Endothelial cell of umbilical vein (primary cell): ENCODE measurements around the gene LAMP5. TPM values are rescaled to one million over a fixed set of nuclear protein-coding genes. Genes with fewer than 3 reads are reported as not detected.

Experiments used
- BruUV-seq: library from RNA; stranded (reverse); fragments of 400-500 nt; replicated peaks from 2 replicates; lab custom pipeline; 2021; lab: Mats Ljungman, UMichigan
- CTCF ChIA-PET: fragments of 300-600, 350-600 bp; sonication (Branson Sonifier 250); formaldehyde crosslinking; loops from one replicate; lab custom pipeline; 2021; ENCODE audit warnings: antibody characterized with exemption, inconsistent platforms; lab: Charles Lee
- POLR2A ChIA-PET: fragments of 300-600, 350-600 bp; sonication (Branson Sonifier 250); formaldehyde crosslinking; loops from one replicate; lab custom pipeline; 2021; ENCODE audit warnings: antibody characterized with exemption, inconsistent platforms; lab: Charles Lee
- DNase-seq: peaks from one replicate; pipeline ENCODE4 v3.0.0-alpha.2; 2011; ENCODE audit warnings: low read depth, low spot score
- FAIRE-seq: peaks from 2 replicates; lab custom pipeline; 2011; peaks lifted over from hg19 to GRCh38; lab: Jason Lieb, UNC
- H2AFZ ChIP-seq: 2 replicates; pipeline ENCODE4 v1.6.0; 2012; ENCODE audit warnings: low read depth, low read length, control low read depth, inconsistent platforms
- H3K27ac ChIP-seq: 2 replicates; pipeline ENCODE4 v1.5.1; 2011; ENCODE audit warnings: low read depth, mild to moderate bottlenecking, control low read depth, low read length, moderate library complexity; ENCODE audit not compliant: insufficient read depth
- H3K27me3 ChIP-seq, 2 experiments: 2 replicates each; pipeline versions ENCODE4 v1.6.0 to v1.6.1; 2011; ENCODE audit warnings: low read length in 2 of 2, mixed read lengths in 1 of 2; ENCODE audit not compliant: control insufficient read depth in 2 of 2, insufficient read depth in 2 of 2
- H3K36me3 ChIP-seq, 2 experiments: 2 replicates in 1 of 2; 3 replicates in 1 of 2; pipeline ENCODE4 v1.5.1; 2011; ENCODE audit warnings: low read length in 2 of 2, mild to moderate bottlenecking in 1 of 2, moderate library complexity in 1 of 2; ENCODE audit not compliant: control insufficient read depth in 2 of 2, insufficient read depth in 2 of 2; ENCODE audit errors: extremely low read depth in 1 of 2
- H3K4me1 ChIP-seq: 3 replicates; pipeline ENCODE4 v1.5.1; 2011; ENCODE audit warnings: mild to moderate bottlenecking, low read length; ENCODE audit not compliant: control insufficient read depth, insufficient read depth; ENCODE audit errors: extremely low read depth
- H3K4me2 ChIP-seq: 2 replicates; pipeline ENCODE4 v1.6.1; 2011; ENCODE audit warnings: low read length, control low read depth, mixed read lengths; ENCODE audit not compliant: insufficient read depth
- H3K4me3 ChIP-seq, 3 experiments: fragments of 200-600 bp in 1 of 3; sonication (generic), shearing (Covaris generic) in 1 of 3; replicated peaks in 1 of 3; 2 replicates each; pipeline ENCODE4 v1.5.1; 2011 to 2016; ENCODE audit warnings: control low read depth in 3 of 3, low read length in 3 of 3, mild to moderate bottlenecking in 2 of 3, inconsistent platforms in 1 of 3, low read depth in 1 of 3, moderate library complexity in 1 of 3; ENCODE audit not compliant: insufficient read depth in 1 of 3
- H3K79me2 ChIP-seq: 2 replicates; pipeline ENCODE4 v1.6.0; 2012; ENCODE audit warnings: low read length, inconsistent platforms; ENCODE audit not compliant: control insufficient read depth, insufficient read depth
- H3K9ac ChIP-seq: replicated peaks from 2 replicates; pipeline ENCODE3; 2011; ENCODE audit warnings: low read length, control low read depth; ENCODE audit not compliant: insufficient read depth; ENCODE audit errors: extremely low read depth
- H3K9me1 ChIP-seq: replicated peaks from 3 replicates; pipeline ENCODE4 v1.6.0; 2011; ENCODE audit warnings: mild to moderate bottlenecking, low read length; ENCODE audit not compliant: control insufficient read depth, insufficient read depth; ENCODE audit errors: extremely low read depth
- H3K9me3 ChIP-seq: replicated peaks from 2 replicates; pipeline ENCODE4 v1.5.1; 2012; ENCODE audit warnings: low read length, inconsistent platforms; ENCODE audit not compliant: control insufficient read depth, insufficient read depth
- H4K20me1 ChIP-seq: replicated peaks from 2 replicates; pipeline ENCODE3; 2011; ENCODE audit warnings: mild to moderate bottlenecking, low read length; ENCODE audit not compliant: control insufficient read depth, insufficient read depth; ENCODE audit errors: extremely low read depth
- EZH2 ChIP-seq: IDR thresholded peaks from 2 replicates; pipeline ENCODE4 v1.6.1; 2012; ENCODE audit warnings: borderline replicate concordance, low read depth, mild to moderate bottlenecking, moderate library complexity, low read length, inconsistent platforms; ENCODE audit not compliant: severe bottlenecking
- FOS ChIP-seq: IDR thresholded peaks from 2 replicates; pipeline ENCODE4 v1.6.1; 2011; ENCODE audit warnings: mild to moderate bottlenecking, low read length, moderate library complexity, borderline replicate concordance; ENCODE audit not compliant: insufficient read depth
- GATA2 ChIP-seq: IDR thresholded peaks from 2 replicates; pipeline ENCODE4 v1.7.0; 2011; ENCODE audit warnings: low read depth, mild to moderate bottlenecking, moderate library complexity, mixed read lengths, low read length; ENCODE audit not compliant: insufficient read length, insufficient read depth
- JUN ChIP-seq: IDR thresholded peaks from 2 replicates; pipeline ENCODE4 v1.6.1; 2011; ENCODE audit warnings: borderline replicate concordance, low read depth; ENCODE audit not compliant: insufficient read length, insufficient read depth
- MYC ChIP-seq: IDR thresholded peaks from one replicate; pipeline ENCODE4 v1.6.1; 2011; ENCODE audit warnings: mild to moderate bottlenecking, low read depth, low read length
- POLR2A ChIP-seq: IDR thresholded peaks from 2 replicates; pipeline ENCODE4 v1.6.1; 2012; ENCODE audit warnings: low read depth, mild to moderate bottlenecking, control low read depth, low read length
- POLR2AphosphoS5 ChIP-seq: IDR thresholded peaks from 2 replicates; pipeline ENCODE4 v1.6.1; 2012; ENCODE audit warnings: low read depth, mild to moderate bottlenecking, control low read depth, low read length, moderate library complexity; ENCODE audit not compliant: insufficient read depth
- dilution Hi-C: fragments of 300-500 bp; cut with MboI; formaldehyde crosslinking; loops from one replicate; pipeline ENCODE4 v1.15.0; 2019; ENCODE audit warnings: low sequenced_read_pairs; ENCODE audit not compliant: extremely low pct_ligation_motif_present
- intact Hi-C: fragments of 100-400 bp; cut with micrococcal nuclease; formaldehyde crosslinking; loops from one replicate; pipeline ENCODE4 v1.10.0; 2022
- polyA plus RNA-seq, 4 experiments: library from polyadenylated mRNA; depleted of rRNA in 3 of 4; stranded (reverse) in 3 of 4; unstranded in 1 of 4; fragments of >200 nt; gene quantifications; 2 replicates each; pipeline versions ENCODE4 v1.2.1 to v1.2.3, GENCODE V29; 2011 to 2012; ENCODE audit warnings: missing spikeins in 1 of 4
- total RNA-seq: library from RNA; stranded (reverse); gene quantifications from 2 replicates; pipeline ENCODE4 v1.2.3, GENCODE V29; 2021
- TF ChIP-seq, protein P1 (sequence below): IDR thresholded peaks from 2 replicates; pipeline ENCODE4 v1.6.1; 2011; ENCODE audit not compliant: insufficient read depth, insufficient read length
- TF ChIP-seq, protein P2 (sequence below), 2 donors: IDR thresholded peaks; 1 replicate in 1 of 2; 2 replicates in 1 of 2; pipeline ENCODE4 v1.5.1; 2011; ENCODE audit warnings: low read length in 2 of 2, mild to moderate bottlenecking in 2 of 2, moderate library complexity in 2 of 2, control low read depth in 1 of 2, inconsistent platforms in 1 of 2, low read depth in 1 of 2; ENCODE audit not compliant: insufficient read depth in 1 of 2; ENCODE audit errors: extremely low read depth in 1 of 2

LAMP5 gene
- total and polyA plus RNA-seq, 2 donors (not counting 3 experiments of a cell fraction or from before 2014, with no cell fraction given): not detected

DNA sequence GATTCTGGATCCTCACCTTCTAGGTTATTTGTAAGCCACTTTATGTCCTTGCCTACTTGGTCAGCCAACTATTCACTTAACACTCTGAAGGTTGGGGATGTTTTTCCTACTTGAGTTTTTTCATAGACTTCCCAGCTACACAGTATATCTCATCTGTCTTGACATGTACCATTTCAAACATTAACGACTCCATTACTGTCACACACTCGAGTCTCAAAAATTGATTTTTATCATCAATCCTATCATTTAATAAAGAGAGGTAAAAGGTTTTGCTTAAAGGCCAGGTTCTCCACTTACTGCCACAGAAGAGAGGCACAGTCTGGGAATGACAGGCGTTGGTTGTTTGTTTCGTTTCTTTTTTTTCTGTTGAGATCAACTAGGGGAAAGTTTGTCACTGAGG, 38.2 kb upstream of the LAMP5 start:
- Histone ChIP-seq H2AFZ (no peak overlapping the region), H3K36me3 (no peaks in the 10 kb centered on the region), H3K27ac (no peak overlapping the region), H3K79me2 (no peaks in the 10 kb centered on the region), H3K4me1 (no peaks in the 10 kb centered on the region), H4K20me1 (no peaks in the 10 kb centered on the region), H3K9me3 (no peaks in the 10 kb centered on the region), H3K9ac (no peak overlapping the region), H3K27me3 (no peaks in the 10 kb centered on the region), H3K9me1 (no peaks in the 10 kb centered on the region), H3K4me3 (no peak overlapping the region), H3K4me2 (no peak overlapping the region)
- ChIA-PET CTCF (interaction anchor here (1.4 to 1.9 kb wide), 2 partner anchors 17 to 141 kb away, joined by 5 to 8 read pairs; no protein-coding TSS in a partner anchor), POLR2A (no interaction called here)
- DNase-seq (no peak), FAIRE-seq (no peak)
- no TSS peak for BruUV-seq
- dilution Hi-C loops (no loop called here), intact Hi-C loops (no loop called here)
- no peak for TF ChIP-seq EZH2
- TF ChIP-seq MYC: no peak
- TF ChIP-seq, protein P1, sequence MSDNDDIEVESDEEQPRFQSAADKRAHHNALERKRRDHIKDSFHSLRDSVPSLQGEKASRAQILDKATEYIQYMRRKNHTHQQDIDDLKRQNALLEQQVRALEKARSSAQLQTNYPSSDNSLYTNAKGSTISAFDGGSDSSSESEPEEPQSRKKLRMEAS: no peak
- TF ChIP-seq GATA2: no peak
- TF ChIP-seq FOS: no peak
- no peak for TF ChIP-seq JUN
- no peak for TF ChIP-seq POLR2A
- TF ChIP-seq, protein P2, sequence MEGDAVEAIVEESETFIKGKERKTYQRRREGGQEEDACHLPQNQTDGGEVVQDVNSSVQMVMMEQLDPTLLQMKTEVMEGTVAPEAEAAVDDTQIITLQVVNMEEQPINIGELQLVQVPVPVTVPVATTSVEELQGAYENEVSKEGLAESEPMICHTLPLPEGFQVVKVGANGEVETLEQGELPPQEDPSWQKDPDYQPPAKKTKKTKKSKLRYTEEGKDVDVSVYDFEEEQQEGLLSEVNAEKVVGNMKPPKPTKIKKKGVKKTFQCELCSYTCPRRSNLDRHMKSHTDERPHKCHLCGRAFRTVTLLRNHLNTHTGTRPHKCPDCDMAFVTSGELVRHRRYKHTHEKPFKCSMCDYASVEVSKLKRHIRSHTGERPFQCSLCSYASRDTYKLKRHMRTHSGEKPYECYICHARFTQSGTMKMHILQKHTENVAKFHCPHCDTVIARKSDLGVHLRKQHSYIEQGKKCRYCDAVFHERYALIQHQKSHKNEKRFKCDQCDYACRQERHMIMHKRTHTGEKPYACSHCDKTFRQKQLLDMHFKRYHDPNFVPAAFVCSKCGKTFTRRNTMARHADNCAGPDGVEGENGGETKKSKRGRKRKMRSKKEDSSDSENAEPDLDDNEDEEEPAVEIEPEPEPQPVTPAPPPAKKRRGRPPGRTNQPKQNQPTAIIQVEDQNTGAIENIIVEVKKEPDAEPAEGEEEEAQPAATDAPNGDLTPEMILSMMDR (IDR thresholded peaks at IDR 0.05; ENCODE audit: extremely low read depth in 1 of 2, insufficient read depth in 1 of 2, low read depth in 1 of 2, low read length in 2 of 2): no peak
- no peak for TF ChIP-seq POLR2AphosphoS5
